Measurements from ENCODE around the gene GPR148.
"Not testable (repeated sequence)": the region's sequence is repeated elsewhere in the genome, so short reads cannot be mapped to it uniquely, and the experiment has no call there.

GPR148 gene

DNA sequence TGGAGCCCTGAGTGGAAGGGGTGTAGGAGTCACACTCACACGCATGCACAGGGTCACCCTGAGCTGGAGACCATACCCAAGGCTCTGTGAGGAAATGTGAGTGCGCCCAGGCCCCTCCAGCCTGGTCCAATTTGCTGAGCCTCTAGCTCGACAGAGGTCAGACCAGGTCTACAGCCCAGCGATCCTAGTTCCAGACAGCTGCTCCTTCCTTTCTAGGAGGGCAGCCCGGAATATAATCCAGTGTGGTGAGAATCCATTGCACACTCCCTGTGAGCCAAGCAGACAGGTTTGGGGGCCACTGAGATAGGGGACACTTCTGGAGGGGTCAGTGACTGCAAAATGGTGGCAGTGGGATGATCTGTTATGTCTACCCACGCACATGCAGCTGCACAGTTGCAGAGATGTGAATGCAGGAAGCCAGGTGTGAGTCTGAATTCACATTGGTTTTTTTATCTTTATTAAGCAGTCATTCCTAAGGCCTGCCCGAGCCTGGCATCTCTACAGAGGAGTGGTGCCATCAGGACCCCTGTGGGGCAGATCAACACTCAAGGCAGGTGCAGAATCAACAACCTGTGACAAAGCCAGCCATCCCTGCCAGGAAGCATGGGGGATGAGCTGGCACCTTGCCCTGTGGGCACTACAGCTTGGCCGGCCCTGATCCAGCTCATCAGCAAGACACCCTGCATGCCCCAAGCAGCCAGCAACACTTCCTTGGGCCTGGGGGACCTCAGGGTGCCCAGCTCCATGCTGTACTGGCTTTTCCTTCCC, at the start of gene GPR148:
TSS of gene GPR148 (plus strand) at position 522 of the 768 bp plus-strand sequence. CDS start at position 604, 82 bp downstream.
- H3K4me3 ChIP-seq: peak within 1 kb of the TSS in 5 of 7 experiments; percentile 29 to 51 (median 40)
- peak within 1 kb of the TSS in 6 of 21 experiments; percentile 38 to 55 (median 40) for H3K27ac ChIP-seq

DNA sequence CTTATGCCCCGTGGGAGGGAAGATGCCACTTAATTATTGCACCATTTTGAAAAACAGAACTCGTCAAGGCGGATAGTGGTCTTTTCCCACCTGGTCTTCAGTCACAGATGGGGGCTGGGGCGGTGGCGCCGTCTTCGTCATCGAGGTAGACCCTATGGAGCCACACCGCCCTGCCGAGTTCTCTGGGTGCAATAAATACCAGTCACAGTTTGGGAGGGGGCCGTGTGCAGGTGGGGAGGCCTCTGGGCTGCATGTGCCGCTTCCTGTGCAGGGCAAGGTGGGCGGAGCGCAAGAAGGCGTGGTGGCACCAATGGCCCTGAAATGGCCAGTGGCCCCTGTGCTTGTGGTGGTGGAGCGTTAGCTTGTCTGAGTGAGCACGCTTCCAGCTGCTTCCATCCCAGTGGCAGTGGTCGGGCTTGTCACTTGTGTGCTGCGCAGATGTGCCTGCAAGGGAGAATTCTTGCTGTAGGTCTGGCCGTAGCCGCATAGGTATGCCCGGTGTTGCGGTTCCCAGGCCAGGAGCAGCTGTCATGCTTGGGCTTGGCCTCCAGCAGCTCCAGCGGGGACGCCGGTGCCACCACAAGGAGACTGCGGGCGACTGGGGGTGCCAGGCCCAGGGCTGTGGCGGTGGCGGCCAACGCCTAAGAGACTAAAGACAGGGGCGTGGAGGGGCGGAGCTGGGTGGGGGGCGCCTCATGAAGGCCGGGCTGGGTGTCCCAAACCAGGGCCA, 36.7 kb upstream of the GPR148 start:
- H3K27ac ChIP-seq, H3K4me3 ChIP-seq: not testable (repeated sequence)

DNA sequence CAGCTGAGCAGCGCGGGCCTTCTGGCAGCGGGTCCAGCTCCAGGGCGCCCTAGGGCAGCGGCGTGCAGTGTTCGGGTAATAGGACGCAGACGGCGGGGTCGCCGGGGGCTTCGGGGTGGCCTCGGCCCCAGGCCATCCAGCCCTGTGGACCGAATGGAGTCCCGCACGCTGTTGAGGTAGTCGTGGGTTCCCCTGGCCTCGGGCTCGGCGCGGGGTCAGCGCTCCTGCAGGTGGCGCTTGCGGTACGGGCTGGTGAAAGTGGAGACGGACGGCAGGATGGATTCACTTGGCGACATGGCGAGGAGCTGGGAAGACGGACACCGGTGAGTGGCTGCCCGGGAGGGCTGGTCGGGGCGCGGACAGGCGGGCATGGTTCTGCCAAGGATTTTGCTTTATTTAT, 35.4 kb upstream of the GPR148 start:
- not testable (repeated sequence) for H3K27ac ChIP-seq, H3K4me3 ChIP-seq

GRCh38 chr2:130703250-130703649, 25.6 kb upstream of the GPR148 start:
- H3K4me3 ChIP-seq, H3K27ac ChIP-seq: not testable (repeated sequence)

DNA sequence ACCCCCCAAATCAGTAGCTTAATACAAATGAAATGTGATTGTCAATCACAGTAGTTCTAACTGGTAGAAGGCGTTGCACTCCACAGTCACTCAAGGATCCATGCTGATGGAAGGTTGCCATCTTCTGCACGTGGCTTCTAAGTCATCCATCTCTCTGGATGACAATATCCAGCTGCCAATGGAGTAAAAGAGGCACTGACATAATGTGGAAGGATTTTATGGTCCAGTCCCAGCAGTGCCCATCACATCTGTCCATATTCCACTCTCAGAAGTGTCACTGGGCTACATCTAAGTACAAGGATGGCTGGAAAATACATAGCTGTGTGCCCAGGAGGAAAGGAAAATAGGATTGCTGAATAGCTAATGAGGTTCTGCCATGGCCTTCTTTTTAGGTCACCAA, 14.1 kb upstream of the GPR148 start:
- not testable (repeated sequence) for H3K4me3 ChIP-seq, H3K27ac ChIP-seq

- Histone ChIP-seq H3K4me3 (no peak overlapping the region), H3K27ac (no peak overlapping the region)
These were observed 8.8 kb upstream of the GPR148 start for GRCh38 chr2:130720036-130720435.

GRCh38 chr2:130720528-130720927, 8.3 kb upstream of the GPR148 start:
- H3K27ac ChIP-seq: no peak overlapping the region

GRCh38 chr2:130724455-130724854, 4.4 kb upstream of the GPR148 start:
- no peak overlapping the region for H3K4me3 ChIP-seq
- no peak overlapping the region for H3K27ac ChIP-seq

More at GRCh38 chr2:130720528-130720927, 8.3 kb upstream of the GPR148 start:
- no peak overlapping the region for H3K4me3 ChIP-seq

DNA sequence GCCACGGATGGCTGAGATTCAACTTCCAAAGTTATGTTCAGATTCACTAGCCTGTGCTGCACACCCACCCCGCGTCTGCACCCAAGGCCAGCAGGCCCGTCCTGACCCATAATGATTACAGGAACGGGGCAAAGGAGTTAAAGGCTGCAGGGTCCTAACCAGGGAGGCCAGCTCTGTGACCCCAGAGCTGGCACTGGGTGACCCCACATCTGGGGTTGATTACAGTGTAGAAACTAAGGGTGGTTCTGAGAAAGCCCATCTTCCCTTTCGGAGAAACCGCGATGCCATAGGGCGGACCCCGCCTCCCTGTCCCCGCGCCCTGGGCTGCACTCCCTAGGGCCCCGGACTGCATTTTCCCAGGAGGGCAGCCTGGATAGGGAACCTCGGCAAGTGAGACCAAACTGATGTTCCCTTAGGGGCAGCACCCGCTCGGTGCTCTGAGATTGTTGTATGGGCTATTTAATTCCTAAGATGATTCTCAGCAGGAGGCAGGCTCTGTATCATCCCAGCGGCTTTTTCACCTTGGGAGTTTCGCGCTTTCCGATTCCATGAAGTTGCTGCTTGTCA, 2.2 kb upstream of the GPR148 start:
- Histone ChIP-seq H3K27ac (peak overlapping the region in 11 of 21 experiments; percentile 23 to 81 (median 51)), H3K4me3 (peak overlapping the region; percentile 29 to 51 (median 39))

DNA sequence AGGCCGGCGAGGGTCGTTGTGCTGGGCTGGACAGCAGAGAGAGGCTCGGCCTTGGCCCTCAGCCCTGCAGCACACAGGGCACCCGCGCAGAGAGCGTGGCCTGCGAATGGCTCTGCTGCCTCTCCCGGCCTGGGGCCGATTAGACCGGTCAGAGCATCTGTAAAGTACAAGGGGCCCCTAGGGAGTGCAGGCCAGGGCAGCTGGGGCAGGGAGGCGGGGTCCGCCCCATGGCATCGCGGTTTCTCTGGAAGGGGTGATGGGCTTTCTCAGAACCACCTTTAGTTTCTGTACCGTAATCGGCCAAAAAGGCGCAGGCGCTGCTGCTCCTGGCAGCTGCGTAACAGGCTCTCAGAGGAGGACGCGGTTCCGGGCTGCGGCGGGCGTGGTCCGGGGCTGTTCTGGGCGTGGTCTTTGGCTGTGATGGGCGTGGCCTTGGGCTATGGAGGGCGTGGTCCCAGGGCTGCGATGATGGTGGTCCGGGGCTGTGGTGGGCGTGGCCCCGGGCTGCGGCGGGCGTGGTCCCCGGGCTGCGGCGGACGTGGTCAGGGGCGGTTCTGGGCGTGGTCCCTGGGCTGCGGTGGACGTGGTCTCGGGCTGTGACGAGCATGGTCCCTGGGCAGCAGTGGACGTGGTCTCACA, 1.5 kb upstream of the GPR148 start:
- peak overlapping the region in 14 of 21 experiments; percentile 23 to 81 (median 46) for H3K27ac ChIP-seq

GRCh38 chr2:130728007-130728454, 839 bp upstream of the GPR148 start:
- Histone ChIP-seq H3K4me3 (peak overlapping the region in 6 of 7 experiments; percentile 29 to 51 (median 40)), H3K27ac (peak overlapping the region in 6 of 21 experiments; percentile 38 to 55 (median 40))

More for the DNA sequence above, 1.5 kb upstream of the GPR148 start:
- peak overlapping the region; percentile 29 to 51 (median 39) for H3K4me3 ChIP-seq

DNA sequence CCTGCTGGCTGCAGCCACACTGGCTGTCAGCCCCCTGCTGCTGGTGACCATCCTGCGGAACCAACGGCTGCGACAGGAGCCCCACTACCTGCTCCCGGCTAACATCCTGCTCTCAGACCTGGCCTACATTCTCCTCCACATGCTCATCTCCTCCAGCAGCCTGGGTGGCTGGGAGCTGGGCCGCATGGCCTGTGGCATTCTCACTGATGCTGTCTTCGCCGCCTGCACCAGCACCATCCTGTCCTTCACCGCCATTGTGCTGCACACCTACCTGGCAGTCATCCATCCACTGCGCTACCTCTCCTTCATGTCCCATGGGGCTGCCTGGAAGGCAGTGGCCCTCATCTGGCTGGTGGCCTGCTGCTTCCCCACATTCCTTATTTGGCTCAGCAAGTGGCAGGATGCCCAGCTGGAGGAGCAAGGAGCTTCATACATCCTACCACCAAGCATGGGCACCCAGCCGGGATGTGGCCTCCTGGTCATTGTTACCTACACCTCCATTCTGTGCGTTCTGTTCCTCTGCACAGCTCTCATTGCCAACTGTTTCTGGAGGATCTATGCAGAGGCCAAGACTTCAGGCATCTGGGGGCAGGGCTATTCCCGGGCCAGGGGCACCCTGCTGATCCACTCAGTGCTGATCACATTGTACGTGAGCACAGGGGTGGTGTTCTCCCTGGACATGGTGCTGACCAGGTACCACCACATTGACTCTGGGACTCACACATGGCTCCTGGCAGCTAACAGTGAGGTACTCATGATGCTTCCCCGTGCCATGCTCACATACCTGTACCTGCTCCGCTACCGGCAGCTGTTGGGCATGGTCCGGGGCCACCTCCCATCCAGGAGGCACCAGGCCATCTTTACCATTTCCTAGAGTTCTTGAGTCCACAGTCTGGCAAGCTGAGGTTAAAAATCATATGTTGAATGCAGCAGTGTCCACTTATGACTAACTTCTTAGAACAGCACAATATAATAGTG, 741 bp downstream of the GPR148 start:
- Histone ChIP-seq H3K4me3 (no peak overlapping the region), H3K27ac (no peak overlapping the region)

GRCh38 chr2:130732257-130732656, 3.4 kb downstream of the GPR148 start:
- not testable (repeated sequence) for H3K4me3 ChIP-seq, H3K27ac ChIP-seq

- Histone ChIP-seq H3K27ac (no peak overlapping the region), H3K4me3 (no peak overlapping the region)
These were observed 6.3 kb downstream of the GPR148 start for GRCh38 chr2:130735200-130735599.

- H3K4me3 ChIP-seq: no peak overlapping the region
- no peak overlapping the region for H3K27ac ChIP-seq
These were observed 7.6 kb downstream of the GPR148 start for GRCh38 chr2:130736487-130736886.

DNA sequence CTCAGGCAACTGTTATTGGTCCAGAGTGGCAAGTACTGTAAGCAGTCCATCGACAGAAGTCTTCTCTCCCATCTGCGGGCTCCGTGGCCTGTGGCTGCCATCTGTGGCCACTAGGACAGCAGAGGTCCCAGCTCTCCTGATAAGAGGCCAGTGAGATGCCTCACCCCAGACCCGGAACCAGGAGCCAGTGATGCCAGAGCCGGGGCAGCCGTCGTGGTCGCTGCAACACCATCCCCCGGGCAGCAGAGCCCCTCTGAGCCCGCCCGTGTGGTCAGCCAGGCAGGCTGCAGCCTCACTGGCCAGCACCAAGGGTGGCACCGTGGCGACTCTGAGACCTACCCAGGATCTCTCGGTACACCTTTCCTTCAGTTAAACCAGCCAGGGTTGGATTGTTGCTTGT, 8.7 kb downstream of the GPR148 start:
- no peak overlapping the region for H3K4me3 ChIP-seq
- no peak overlapping the region for H3K27ac ChIP-seq

GRCh38 chr2:130740671-130741070, 11.8 kb downstream of the GPR148 start:
- Histone ChIP-seq H3K27ac (no peak overlapping the region), H3K4me3 (no peak overlapping the region)

DNA sequence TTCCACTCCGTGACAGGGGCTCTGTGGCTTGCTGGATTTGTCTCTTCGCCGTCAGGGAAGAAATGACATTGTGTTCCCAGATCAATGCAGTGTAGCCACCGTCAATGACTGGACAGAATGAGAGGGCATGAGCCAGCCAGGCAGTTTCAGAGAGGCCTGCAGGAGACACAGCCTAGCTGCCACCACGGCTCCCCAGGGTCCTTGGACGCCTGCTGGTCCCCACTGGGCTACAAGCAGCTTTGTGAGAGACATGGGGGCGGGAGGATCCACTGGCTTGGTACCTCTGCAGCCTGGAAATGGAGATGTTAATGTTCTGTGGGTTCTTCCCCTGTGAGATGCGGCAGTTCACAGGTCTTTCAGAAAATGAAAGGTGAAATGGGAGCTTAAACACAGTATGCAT, 14.4 kb downstream of the GPR148 start:
- Histone ChIP-seq H3K4me3 (no peak overlapping the region), H3K27ac (no peak overlapping the region)

All from skin epidermis (tissue), 12 donors.